COR-L47 (cell line): ENCODE measurements around the gene IL10RA.
"Not testable (repeated sequence)": the region's sequence is repeated elsewhere in the genome, so short reads cannot be mapped to it uniquely, and the experiment has no call there.

Experiments used
- DNase-seq: peaks from one replicate; lab custom pipeline; 2025; lab: John Stamatoyannopoulos, UW

IL10RA gene

DNA sequence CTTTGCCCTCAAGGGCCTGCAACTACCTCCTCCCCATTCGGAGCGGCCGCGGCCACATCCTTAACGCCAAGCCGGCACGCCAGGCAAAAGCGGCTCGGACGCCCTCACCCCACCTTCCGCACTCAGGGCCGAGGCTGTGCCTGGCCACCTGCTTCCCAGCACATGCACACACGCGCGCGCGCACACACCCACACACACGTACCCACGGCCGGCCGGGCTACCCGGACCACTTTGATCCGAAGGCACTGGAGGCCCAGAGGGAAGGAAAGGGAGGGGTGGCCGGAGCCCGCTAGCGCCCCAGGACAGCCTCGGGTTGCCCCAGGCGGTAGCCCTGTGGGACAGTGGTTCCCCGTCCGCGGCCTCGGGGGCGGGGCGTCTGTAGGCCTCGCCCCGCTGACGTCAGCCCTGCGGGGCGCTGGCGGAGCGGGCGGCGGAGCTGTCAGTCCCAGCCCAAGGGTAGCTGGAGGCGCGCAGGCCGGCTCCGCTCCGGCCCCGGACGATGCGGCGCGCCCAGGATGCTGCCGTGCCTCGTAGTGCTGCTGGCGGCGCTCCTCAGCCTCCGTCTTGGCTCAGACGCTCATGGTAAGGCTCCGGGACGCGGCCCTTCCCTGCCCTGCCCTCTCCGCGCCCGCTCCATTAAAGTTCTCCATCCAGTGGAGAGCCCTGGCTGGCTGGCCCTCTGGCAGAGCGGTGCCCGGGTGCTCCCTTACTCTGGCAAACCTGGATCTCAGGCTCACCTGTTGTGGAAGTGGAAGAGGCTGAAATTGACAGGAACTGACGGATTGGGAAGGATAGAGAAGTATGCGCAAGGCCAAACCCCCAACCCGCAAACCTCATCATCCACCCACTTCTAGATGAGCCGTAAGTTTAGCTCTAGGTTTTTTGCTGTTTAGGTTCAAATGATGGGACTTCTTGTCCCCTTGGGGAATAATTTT, at the start of gene IL10RA:
Gene IL10RA (plus strand): TSS at position 442 of the 935 bp plus-strand sequence. CDS start 74 bp downstream, at position 516.
- DNase-seq, result peak; percentile 42

DNA sequence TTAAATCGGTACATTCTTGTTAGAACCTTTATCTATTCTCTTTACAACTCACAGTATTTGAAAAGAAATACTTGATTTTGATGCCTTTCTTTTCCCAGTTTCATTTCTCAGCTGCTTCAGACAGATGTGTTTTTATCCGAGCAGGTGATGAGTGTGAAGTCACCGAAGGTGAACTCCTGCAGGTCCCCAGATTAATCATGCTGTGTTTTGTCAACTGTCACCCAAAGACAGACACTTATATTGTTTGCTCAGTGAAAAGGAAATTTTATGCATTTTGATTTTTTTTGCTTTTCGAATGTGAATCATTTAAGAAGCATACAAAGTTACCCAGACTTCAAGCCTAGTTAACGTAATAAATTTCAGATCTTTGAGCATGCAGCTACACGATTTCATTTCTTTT, 49.2 kb upstream of the IL10RA start:
- peak; percentile 47 for DNase-seq

DNA sequence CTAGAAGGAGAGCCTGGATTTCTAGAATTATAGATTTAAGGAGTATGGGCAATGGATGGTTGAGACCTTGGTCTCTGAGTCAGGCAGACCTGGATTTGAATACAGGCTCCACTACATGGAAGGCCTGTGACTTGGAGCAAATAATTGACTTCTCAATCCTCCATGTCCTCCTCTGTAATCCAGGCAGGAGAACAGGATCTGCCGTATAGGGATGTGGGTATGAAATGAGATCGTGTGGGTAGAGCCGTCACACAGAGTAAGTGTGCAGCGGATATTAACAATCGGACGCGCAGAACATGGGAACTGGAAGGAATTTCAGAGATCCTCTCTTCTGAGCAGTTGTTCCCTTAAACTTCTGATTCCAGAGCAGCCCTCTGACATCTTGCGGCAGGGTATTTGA, 45.5 kb upstream of the IL10RA start:
- DNase-seq, result no peak

DNA sequence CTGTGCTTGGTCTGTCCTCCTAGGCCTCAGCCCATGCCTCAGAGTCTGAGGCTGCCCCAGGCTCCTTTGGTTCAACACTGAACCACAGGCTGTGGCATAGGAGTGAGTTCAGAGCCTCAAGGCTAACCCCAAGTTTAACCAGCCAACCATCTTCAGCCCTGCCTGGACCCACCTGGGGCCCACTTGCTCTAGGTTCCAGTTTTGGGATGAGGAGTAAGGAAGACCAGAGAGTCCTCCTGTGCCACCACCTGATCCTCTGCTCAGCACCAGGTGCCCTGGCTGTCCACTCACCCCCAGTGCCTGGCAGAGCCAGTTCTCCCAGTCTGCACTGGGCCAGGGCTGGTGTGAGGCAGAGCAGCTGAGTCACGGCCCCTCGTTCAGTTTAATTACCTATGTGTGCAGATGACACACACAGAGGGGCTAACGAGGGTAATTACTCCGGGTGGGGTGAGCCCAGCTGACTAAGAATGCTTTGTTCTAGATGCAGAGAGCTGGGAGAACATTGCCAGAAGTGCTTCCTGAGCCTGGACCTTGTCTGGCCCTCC, 45.0 kb upstream of the IL10RA start:
- DNase-seq, result peak; percentile 30

DNA sequence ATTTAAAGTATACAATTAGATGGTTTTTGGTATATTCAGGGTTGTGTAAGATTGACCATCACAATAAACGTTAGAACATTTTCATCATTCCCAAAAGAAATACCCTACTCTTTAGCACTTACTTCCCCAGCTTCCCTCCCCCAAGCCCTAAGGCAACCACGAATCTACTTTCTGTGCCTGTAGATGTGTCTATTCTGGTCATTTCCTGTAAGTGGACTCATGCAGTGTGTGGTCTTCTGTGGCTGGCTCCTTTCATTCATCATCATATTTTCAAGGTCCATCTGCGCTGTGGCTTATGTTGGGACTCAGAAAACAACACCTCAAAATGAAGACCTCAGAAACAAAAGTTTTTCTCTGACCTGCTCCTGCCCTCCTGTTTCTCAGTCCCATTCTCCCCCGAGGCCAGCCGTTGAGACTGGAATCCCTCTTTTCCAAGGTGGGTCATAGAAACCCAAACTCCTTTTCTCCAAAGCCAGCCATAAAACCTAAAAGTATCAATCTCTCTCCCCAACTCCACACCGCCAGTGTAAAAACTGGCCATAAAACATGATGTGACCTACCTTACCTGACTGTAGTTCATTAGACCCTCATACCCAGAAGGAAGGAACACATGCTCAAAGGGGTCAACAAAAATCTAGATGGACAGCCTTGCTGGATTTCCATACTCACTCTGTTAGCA, 44.1 kb upstream of the IL10RA start:
- no peak for DNase-seq

DNA sequence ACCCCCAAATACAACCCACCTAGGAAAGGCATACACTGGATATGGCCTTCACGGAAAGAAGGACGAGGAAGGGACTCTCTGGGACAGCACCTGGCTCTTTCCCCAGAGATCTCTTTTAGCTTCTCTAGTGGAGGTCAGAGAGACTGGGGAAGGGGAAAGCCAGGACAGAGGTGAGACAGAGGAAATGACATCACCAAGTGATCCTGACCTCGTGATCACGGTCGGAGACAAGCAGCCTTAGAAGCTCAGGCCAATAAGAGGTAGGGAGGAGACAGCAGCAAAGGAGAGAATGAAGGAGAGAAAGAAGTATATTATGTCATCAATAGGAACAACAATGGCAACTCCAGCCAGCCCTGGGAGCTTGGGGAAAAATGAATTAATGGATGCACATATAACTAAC, 41.6 kb upstream of the IL10RA start:
- DNase-seq, result no peak

DNA sequence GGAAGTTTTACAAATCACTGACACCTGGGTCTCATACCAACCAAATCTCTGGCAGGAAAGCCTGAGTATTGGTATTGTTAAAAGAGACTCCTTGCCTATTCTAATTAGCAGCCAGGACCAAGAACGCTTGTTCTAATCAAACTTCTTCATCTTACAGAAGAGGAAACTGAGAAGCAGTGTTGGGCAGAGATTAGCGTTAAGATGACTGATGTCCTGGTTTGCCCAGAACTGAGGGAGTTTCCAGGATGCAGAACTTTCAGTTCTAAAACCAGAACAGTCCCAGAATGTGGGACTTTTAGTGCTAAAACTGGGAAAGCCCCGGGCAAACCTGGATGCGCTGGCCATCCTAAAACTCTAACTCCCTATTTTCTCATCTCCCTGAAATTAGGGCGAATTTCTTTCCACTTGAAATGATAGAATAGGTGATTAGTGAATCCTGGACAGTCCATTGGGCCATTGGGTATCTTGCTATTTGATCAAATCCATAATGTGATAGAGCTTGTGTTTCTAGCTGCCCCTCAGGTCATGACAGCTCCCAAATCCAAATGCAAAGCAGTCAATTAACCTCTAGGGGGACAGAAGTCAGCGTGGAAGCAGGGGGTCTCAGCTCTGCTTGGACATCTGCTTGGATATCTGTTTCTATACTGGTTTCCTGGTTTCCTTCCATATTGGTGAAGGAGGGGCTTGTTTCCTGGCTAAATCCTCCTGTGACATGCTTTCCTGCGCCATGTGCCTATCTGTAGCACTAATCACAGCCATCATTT, 41.0 kb upstream of the IL10RA start:
- no peak for DNase-seq

DNA sequence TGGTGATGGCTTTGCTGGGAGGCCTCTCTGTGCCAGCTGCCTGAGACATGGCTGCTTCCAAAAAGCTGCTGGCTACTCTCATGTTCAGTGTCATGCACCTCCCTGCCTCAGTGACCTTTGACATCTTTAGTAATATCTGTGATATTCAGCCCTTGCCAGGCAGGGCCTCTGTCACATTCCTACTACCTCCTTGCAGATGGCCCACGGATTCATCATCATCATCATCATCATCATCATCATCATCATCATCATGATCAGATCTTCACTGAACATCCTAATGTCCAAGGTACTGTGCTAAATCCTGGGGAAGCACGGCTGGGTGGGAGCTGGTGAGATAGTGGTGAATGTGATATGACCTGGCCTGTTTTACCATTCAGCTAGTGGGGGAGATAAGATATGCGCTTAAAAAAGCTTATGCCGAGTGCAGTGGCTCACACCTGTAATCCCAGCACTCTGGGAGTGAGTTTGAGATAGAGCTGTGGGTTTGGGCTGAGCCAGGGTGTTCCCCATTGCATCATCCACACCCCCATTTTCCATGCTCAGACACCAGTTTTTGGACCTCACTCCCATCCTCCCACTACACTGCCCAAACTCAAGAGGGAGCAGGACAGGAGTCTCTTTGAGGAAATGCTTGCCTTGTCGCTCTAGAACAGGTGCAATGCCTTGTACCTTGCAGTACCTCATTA, 39.9 kb upstream of the IL10RA start:
- DNase-seq, result no peak

DNA sequence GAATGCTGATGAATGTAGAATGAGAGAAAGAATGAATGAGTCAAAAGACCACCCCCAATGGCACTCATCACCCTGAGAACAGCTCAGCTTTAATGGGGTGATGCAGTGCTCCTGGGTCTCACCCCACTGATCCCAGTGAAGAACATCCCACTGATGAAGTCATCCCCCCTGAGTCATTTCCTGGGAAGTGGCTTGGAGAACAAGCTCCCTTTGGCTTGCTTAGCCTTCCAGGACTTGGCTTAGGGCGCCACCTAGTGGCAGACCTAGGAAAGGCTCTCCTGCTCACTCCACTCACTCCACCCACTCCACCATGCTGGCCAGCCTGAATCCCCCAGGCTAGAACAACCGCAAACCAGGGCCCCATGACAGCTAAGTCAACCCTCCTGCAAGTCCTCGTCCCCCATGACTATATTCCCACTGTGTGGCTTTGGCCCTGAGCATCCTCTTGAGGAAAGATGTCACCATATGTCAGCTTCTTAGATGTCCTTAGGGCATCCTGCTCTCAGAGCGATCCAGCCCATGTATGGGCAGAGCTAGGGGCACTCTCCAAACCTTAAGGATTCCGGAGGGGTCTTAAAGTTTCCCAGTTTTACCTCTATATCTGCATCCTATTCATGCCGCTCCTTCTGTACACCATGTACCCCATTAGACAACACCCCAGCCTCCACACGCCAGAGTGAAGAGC, 39.2 kb upstream of the IL10RA start:
- DNase-seq, result peak; percentile 82

DNA sequence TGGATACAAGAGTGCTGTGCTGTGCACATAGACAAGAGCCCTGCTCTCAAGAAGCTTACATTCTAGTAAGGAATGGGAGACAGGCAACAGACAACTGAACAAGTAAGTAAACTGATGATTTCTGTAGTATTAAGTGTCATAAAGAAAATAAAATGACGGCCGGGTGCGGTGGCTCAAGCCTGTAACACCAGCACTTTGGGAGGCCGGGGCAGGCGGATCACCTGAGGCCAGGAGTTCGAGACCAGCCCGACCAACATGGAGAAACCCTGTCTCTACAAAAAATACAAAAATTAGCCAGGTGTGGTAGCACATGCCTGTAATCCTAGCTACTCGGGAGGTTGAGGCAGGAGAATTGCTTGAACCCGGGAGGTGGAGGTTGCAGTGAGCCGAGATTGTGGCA, 38.4 kb upstream of the IL10RA start:
- not testable (repeated sequence) for DNase-seq

DNA sequence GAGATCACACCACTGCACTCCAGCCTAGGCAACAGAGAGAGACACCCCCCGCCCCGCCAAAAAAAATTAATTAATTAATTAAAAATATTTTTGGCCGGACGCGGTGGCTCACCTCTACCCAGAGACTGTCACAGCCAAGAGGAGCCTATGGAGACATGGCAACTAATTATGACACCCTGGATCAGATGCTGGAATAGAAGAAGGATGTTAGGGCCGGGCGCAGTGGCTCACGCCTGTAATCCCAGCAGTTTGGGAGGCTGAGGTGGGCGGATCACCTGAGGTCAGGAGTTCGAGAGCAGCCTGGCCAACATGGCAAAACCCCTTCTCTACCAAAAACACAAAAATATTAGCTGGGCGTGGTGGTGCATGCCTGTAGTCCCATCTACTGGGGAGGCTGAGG, 37.7 kb upstream of the IL10RA start:
- not testable (repeated sequence) for DNase-seq

DNA sequence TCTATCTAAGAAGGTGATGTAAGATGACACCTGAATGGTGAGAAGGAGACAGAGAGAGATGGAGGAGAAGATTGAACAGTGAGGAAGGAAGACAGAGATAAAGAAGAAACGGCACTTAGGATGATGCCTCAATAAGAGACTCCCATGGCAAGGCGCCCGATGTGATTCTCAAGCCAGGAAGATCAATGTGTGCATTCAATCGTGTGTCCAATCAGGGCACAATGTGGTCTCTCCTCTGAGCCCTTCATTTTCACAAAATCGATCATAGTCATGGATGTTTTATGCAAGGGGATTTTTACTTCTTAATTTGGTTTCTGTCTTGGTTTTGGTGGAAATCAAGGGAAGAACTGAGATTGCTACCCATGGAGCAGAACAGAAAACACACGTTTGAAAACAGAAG, 37.1 kb upstream of the IL10RA start:
- no peak for DNase-seq

DNA sequence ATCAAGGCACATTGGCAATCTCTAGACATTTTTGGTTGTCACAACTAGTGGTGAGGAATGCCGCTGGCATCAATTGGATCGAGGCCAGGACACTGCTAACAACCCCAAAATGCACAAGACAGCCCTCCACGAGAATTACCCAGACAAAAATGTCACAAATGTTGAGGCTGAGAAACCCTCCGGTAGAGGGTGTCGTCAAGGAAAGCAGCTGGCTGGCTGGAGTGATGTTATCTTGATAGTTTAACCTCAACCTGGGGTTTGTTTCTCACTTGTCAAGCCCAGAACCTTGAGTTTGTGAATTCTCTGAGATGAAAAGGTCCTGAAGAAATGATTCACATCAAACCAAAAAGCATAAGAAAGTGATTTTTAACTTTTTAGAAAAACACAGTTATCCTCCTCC, 35.9 kb upstream of the IL10RA start:
- DNase-seq, result no peak

DNA sequence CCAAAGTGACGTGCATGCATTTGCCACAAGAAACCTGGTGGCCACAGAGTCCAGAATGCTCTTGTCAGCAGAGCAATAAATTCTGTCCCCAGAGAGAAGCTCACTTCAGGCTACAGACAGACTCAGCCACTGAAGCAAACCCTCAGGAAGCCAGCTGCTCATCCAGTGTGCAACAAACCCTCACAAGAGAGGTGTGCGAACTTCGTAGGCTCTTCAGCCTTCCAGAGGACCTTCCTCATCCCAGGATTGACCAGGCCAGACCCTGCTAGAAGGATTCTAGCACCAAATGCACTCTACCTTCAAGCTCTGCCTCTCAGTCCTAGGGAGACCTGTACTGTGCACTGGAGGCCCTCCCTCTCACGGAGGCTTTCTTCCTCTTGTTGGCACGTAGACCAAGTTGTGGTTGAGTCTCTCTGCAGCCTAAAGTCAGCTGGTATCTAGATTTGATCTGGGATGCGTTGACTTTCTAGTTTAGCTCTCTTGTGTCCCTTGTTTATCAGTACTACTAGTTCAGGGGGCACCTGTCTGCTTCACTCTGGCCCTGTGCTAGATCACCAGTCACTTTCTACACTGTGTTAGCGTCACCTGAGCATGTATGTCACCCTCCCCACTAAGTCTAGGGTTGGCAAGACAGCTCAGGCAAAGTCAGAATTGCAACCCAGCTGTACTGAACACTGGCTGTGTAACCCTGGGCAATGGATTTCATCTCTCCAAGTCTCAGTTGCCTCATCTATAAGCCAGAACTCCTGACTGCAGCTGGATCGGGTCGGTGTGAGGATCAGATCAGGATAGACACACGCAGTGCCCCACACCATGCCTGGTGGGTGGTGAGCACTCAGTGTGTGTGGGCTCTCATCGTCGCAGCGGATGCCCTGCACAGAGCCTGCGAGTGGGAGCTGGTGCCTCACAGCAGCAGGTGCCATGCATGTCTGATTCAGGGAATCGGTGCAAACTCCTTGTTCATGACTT, 34.9 kb upstream of the IL10RA start:
- DNase-seq, result no peak

DNA sequence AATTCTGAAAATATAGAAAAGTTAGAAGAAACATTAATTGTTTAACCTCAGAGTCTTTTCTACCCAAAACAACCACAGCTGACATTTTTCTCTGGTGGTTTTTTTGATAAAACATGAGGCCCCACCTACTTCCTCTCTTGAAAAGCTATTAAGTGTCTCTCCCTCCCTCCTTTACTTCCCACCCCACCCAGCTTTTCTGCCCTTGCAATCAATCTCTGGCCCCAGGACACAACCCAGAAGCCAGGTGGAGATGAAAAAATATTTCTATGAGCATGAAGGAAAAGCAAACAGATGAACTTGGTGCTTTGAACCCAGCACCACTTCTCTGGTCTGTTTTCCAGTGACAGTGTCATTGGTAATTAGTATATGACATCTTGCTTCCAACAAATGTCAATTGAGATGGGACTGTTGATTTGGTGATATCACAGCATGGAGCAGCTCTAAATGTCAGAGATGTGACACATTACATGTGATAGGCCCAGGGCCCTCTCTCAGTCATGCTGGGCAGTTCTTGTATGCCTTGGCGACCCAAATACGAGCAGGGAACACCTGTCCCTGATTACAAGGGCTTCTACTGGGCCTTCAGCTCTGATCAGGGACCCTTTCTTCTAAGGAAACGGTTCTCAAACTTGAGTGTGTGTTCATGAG, 33.0 kb upstream of the IL10RA start:
- DNase-seq, result no peak

DNA sequence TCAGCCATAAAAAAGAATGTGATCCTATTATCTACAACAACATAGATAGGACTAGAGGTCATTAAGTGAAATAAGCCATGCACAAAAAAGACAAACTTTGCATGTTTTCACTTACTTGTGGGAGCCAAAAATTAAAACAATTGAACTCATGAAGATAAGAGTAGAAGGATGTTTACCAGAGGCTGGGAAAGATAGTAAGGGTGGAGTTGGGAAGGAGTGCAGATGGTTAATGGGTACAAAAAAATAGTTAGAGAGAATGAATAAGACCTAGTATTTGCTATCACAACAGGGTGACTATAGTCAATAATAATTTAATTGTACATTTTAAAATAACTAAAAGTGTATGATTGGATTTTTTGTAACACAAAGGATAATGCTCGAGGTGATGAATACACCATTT, 27.2 kb upstream of the IL10RA start:
- DNase-seq, result no peak

DNA sequence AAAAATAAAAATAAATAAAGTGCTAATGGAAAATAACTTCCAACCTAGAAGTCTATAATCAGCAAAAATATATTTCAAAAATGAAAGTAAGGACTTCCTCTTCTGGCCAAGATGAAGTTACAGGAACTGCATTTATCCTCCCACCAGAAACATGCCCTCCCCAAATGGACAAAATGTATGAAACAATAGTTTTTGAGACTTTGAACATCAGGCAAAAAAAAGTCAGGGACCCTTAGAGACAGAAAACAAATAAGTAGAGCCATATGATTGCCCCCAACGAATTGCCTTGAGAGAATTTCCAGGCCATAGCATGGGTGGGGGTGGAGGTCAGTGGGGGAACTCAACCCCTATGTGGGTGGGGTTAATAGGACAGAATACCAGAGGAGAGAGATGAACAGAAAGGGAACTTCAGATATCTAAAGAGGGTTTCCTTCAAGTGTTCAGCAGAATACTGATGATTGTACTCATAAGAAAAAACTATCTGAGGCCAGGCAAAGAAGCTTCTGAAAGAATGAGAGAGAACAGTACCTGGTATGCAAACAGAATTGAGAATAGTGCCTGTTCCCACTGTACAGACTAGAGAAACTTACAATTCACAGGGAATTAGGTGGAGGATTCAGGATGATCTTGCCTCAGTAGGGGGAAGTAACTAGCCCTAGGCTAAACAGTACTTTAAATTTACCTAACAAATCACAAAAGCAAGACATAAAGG, 26.6 kb upstream of the IL10RA start:
- DNase-seq, result no peak

DNA sequence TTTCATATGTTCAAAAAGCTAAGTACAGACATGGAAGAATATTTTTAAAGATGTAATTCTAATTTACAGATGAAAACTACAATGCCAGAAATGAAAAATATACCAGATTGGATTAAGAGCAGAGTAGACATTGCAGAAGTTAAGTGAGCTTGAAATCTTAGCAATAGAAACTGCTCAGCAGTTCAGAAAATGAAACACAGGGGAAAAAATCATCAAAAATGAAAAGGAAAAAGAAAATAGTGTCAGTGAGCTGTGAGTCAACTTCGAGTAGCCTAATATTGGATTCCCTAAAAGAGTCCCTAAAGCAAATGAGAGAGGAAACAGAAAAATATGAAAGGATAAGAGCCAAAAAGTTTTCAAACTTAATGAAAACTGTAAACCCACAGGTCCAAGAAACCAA, 25.8 kb upstream of the IL10RA start:
- DNase-seq, result no peak

DNA sequence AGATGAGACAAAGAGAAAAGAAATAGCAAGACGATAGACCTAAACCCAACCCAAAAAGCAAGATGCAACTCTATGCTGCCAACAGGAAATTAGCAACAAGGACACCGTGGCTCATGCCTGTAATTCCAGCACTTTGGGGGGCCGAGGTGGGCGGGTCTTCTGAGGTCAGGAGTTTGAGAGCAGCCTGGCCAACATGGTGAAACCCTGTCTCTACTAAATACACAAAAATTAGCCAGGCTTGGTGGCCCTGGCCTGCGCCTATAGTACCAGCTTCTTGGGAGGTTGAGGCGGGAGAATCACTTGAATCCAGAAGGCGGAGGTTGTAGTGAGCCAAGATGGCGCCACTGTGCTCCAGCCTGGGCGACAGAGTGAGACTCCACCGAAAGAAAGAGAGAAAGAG, 24.3 kb upstream of the IL10RA start:
- DNase-seq, result no peak
